GM12875 (cell line): ENCODE results near the gene CCDC141.

Experiments
- H3K4me3 ChIP-seq: one replicate; pipeline ENCODE4 v1.5.1; 2011; ENCODE audit warnings: low read depth, low read length, control low read depth
- TF ChIP-seq, protein P1 (sequence below): IDR thresholded peaks from 2 replicates; pipeline ENCODE4 v1.5.1; 2011; ENCODE audit warnings: low read depth, mild to moderate bottlenecking, control low read depth, inconsistent platforms, low read length, moderate library complexity, borderline replicate concordance; ENCODE audit not compliant: insufficient read depth

CCDC141 gene

GRCh38 chr2:178787155-178787554, 262.8 kb downstream of the CCDC141 start:
- TF ChIP-seq, protein P1, sequence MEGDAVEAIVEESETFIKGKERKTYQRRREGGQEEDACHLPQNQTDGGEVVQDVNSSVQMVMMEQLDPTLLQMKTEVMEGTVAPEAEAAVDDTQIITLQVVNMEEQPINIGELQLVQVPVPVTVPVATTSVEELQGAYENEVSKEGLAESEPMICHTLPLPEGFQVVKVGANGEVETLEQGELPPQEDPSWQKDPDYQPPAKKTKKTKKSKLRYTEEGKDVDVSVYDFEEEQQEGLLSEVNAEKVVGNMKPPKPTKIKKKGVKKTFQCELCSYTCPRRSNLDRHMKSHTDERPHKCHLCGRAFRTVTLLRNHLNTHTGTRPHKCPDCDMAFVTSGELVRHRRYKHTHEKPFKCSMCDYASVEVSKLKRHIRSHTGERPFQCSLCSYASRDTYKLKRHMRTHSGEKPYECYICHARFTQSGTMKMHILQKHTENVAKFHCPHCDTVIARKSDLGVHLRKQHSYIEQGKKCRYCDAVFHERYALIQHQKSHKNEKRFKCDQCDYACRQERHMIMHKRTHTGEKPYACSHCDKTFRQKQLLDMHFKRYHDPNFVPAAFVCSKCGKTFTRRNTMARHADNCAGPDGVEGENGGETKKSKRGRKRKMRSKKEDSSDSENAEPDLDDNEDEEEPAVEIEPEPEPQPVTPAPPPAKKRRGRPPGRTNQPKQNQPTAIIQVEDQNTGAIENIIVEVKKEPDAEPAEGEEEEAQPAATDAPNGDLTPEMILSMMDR: no peak
- H3K4me3 ChIP-seq: no peak overlapping the region

GRCh38 chr2:178783889-178784288, 266.0 kb downstream of the CCDC141 start:
- no peak overlapping the region for H3K4me3 ChIP-seq

DNA sequence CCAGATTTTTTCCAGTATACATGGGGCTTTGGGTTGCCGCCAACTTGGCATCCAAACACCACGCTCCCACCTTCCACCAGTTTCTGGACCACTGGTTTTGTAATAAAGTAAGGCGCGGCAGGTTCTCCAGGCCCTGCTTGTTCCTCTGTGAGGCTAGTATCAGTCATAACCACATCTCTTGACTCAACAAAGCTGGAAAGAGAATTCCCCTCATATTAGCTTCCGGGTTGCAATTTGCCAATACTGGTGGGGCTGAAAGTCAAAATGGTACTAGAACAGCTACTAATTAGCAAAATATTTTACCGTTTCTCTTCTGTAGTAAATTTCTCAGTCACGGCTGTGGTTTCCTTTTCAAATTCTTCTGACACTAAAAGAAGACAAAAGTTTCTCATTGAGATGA, 267.7 kb downstream of the CCDC141 start:
- TF ChIP-seq, protein P1: no peak
- no peak overlapping the region for H3K4me3 ChIP-seq

More at GRCh38 chr2:178783889-178784288, 266.0 kb downstream of the CCDC141 start:
- TF ChIP-seq, protein P1: no peak
